Neural crest cell (in vitro differentiated cells): ENCODE measurements around the gene OSBPL10. TPM values are rescaled to one million over a fixed set of nuclear protein-coding genes. Genes with fewer than 3 reads are reported as not detected.
"Not testable (repeated sequence)": the region's sequence is repeated elsewhere in the genome, so short reads cannot be mapped to it uniquely, and the experiment has no call there.

Source experiments
- DNase-seq: peaks from one replicate; pipeline ENCODE4 v3.0.0; 2021; ENCODE audit warnings: low read depth, mixed read lengths, low spot score
- H3K27ac Mint-ChIP-seq: one replicate; pipeline ENCODE4 v1.8.0; 2021; ENCODE audit warnings: mild to moderate bottlenecking, mixed read lengths; ENCODE audit not compliant: unreplicated experiment
- H3K27me3 Mint-ChIP-seq: 2 replicates; pipeline ENCODE4 v1.8.0; 2021; ENCODE audit warnings: low read depth, mild to moderate bottlenecking, mixed read lengths
- H3K36me3 Mint-ChIP-seq: 2 replicates; pipeline ENCODE4 v1.8.0; 2021; ENCODE audit warnings: low read depth, mild to moderate bottlenecking, mixed read lengths
- H3K4me1 Mint-ChIP-seq: 2 replicates; pipeline ENCODE4 v1.8.0; 2021; ENCODE audit warnings: mixed read lengths
- H3K4me3 Mint-ChIP-seq: one replicate; pipeline ENCODE4 v1.8.0; 2021; ENCODE audit warnings: mild to moderate bottlenecking, mixed read lengths
- H3K9me3 Mint-ChIP-seq: 2 replicates; pipeline ENCODE4 v1.8.0; 2021; ENCODE audit warnings: mixed read lengths
- total RNA-seq: library from RNA; stranded (reverse); gene quantifications from 2 replicates; pipeline ENCODE4 v1.2.1, GENCODE V29; 2021
- TF ChIP-seq, protein P1 (sequence below): fragments of 200-600 bp; sonication (generic); conservative IDR thresholded peaks from 2 replicates; pipeline ENCODE4 v1.5.0; 2021; ENCODE audit warnings: antibody characterized with exemption, mild to moderate bottlenecking

Gene OSBPL10
- total RNA-seq, 1 donor from 2014 or later = 18.7 TPM

DNA sequence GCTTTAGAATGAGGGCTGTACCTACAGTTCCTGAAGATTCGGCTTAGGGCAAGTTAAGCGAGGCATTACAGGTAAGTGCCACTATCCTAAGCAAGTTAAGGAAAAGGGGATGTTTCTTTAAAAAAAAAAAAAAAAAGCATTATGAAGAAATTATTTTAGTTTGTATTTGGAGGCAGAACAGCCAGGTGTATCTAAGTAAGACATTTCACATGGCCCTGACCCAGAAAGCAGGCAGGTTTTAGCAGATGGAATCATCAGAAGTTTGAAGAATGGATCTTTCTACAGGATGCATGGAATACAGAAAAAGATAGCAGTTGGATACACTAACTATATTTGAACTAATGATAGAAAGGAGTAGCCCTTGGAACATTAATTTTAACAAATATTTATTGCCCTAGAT lies 105.6 kb downstream of the OSBPL10 start:
- H3K36me3 Mint-ChIP-seq = no peaks in the 10 kb centered on the region
- peaks cover 6% of the 10 kb centered on the region for H3K4me1 Mint-ChIP-seq
- H3K9me3 Mint-ChIP-seq = no peaks in the 10 kb centered on the region
- H3K4me3 Mint-ChIP-seq = no peak overlapping the region
- DNase-seq = no peak
- H3K27ac Mint-ChIP-seq = no peak overlapping the region
- TF ChIP-seq, protein P1, sequence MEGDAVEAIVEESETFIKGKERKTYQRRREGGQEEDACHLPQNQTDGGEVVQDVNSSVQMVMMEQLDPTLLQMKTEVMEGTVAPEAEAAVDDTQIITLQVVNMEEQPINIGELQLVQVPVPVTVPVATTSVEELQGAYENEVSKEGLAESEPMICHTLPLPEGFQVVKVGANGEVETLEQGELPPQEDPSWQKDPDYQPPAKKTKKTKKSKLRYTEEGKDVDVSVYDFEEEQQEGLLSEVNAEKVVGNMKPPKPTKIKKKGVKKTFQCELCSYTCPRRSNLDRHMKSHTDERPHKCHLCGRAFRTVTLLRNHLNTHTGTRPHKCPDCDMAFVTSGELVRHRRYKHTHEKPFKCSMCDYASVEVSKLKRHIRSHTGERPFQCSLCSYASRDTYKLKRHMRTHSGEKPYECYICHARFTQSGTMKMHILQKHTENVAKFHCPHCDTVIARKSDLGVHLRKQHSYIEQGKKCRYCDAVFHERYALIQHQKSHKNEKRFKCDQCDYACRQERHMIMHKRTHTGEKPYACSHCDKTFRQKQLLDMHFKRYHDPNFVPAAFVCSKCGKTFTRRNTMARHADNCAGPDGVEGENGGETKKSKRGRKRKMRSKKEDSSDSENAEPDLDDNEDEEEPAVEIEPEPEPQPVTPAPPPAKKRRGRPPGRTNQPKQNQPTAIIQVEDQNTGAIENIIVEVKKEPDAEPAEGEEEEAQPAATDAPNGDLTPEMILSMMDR = no peak
- no peaks in the 10 kb centered on the region for H3K27me3 Mint-ChIP-seq

DNA sequence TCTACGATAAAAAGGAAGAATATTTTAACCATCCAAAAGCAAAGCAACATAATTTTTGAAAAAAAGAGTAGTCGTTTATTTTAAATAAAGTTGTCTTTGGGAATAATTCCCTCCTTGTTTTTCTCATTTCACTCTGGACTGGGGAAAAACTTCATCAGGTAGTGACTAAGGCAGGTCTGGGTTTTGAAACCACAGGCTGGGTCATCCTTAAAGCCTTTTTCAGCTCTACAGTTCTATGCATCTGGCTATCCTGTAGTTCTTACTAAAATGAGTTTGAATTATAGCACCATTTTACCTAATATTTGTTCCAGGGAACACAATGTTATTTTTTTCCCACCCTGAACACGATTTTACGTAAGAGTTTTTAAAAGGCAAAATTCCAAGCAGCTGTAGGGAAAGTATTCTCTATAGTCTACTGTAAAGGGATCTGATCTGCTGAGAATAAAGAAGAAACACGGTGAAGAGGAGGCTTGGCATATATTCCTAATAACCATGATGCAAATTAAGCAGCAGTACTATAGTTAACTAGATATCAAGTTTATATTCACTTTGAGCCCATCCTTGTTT lies 107.7 kb downstream of the OSBPL10 start:
- H3K4me3 Mint-ChIP-seq = no peak overlapping the region
- H3K9me3 Mint-ChIP-seq = no peaks in the 10 kb centered on the region
- no peaks in the 10 kb centered on the region for H3K36me3 Mint-ChIP-seq
- no peak overlapping the region for H3K27ac Mint-ChIP-seq
- TF ChIP-seq, protein P1 = no peak
- H3K4me1 Mint-ChIP-seq = peaks cover 2% of the 10 kb centered on the region
- no peak for DNase-seq
- no peaks in the 10 kb centered on the region for H3K27me3 Mint-ChIP-seq

DNA sequence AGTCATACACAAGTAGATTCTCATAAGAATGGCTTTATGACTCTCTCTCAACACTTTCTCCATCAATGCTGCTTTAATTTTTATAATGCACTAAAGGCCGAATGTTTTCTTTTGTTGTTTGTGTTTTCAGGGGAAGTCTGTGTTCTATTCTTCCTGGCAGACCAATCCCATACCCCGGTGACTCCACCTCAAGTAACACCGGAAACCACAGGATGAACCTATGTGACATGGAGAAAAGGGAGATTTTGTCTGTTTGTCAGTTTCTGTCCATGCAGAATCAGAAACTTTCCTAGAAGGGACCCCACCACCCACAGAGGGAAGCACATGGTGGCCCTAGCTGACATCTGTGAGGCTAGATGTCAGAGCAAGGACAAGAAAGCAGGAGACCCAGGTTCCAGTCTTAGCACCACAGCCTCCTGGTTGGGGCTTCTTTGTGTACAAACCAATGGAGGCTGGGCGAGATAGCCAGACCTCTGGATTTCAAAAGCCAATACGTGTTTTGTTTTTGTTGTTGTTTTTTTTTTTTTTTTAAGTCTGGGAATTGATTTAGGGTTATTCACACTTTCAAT lies 109.0 kb downstream of the OSBPL10 start:
- no peaks in the 10 kb centered on the region for H3K9me3 Mint-ChIP-seq
- TF ChIP-seq, protein P1 = no peak

DNA sequence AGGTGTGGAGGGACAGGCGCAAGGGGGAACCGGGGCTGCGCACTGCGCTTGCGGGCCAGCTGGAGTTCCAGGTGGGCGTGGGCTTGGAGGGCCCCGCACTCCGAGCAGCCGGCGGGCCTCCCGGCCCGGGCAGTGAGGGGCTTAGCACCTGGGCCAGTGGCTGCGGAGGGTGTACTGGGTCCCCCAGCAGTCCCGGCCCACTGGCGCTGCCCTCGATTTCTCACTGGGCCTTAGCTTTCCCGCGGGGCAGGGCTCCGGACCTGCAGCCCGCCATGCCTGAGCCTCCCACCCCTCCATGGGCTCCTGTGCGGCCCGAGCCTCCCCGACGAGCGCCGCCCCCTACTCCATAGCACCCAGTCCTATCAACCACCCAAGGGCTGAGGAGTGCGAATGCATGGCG lies 111.0 kb downstream of the OSBPL10 start:
- not testable (repeated sequence) for DNase-seq, H3K4me1 Mint-ChIP-seq, H3K27me3 Mint-ChIP-seq, H3K36me3 Mint-ChIP-seq, H3K4me3 Mint-ChIP-seq, H3K27ac Mint-ChIP-seq, H3K9me3 Mint-ChIP-seq

More for the DNA sequence above, 109.0 kb downstream of the OSBPL10 start:
- no peak overlapping the region for H3K27ac Mint-ChIP-seq
- no peak overlapping the region for H3K4me3 Mint-ChIP-seq
- no peaks in the 10 kb centered on the region for H3K27me3 Mint-ChIP-seq
- peaks cover 4% of the 10 kb centered on the region for H3K4me1 Mint-ChIP-seq
- H3K36me3 Mint-ChIP-seq = no peaks in the 10 kb centered on the region
- no peak for DNase-seq

DNA sequence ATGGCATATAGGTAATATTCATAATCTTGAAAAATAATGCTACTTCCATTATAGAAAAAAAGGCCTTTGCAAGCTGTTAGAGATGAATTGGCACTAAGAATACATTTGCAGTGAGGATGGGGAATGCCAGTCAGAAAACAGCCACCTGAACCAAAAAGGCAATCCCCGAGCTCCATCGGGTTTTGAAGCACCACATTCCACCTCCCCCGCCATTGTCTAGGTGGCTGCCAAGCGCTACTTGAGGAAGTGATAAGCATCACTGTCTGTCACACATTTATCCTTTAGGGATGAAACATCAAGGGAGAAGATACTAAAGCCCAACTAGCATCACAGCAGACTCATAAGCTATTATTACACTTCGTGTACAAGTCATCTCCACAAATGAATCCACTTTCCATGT lies 112.8 kb downstream of the OSBPL10 start:
- DNase-seq = no peak
- Mint-ChIP-seq H3K4me3 (no peak overlapping the region), H3K4me1 (peaks cover 4% of the 10 kb centered on the region), H3K36me3 (no peaks in the 10 kb centered on the region), H3K27ac (no peak overlapping the region), H3K27me3 (no peaks in the 10 kb centered on the region), H3K9me3 (no peaks in the 10 kb centered on the region)
- TF ChIP-seq, protein P1 = no peak

DNA sequence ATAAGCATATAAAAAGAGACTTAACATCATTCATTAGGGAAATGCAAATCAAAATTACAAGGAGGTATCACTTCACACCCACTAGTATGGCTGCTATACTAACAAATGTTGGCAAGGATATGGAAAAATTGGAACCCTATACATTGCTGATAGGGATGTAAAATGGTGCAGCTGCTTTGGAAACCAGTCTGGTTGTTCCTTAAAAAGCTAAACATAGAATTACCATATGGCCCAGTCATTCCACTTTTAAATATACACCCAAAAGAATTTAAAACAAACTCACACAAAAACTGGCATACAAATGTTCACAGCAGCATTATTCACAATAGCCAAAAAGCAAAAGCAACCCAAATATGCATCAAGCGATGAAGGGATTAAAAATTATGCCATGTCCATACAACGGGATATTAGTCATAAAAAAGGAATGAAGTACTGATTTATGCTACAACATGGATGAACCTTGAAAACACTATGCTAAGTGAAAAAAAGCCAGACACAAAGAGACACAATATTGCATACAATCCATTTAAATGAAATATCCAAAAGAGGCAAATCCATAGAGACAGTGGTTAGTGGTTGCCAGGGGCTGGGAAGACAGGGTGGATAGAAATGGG lies 118.3 kb downstream of the OSBPL10 start:
- no peaks in the 10 kb centered on the region for H3K9me3 Mint-ChIP-seq
- no peaks in the 10 kb centered on the region for H3K27me3 Mint-ChIP-seq
- H3K36me3 Mint-ChIP-seq = peaks cover 3% of the 10 kb centered on the region
- no peak for DNase-seq
- TF ChIP-seq, protein P1 = no peak
- no peak overlapping the region for H3K4me3 Mint-ChIP-seq
- H3K4me1 Mint-ChIP-seq = no peaks in the 10 kb centered on the region
- no peak overlapping the region for H3K27ac Mint-ChIP-seq
